GM18502 (cell line): ENCODE data around the gene MVD.

ENCODE experiments used
- ATAC-seq: cut with Tn5 transposase; IDR thresholded peaks from one replicate; pipeline ENCODE4 v1.9.1; 2021; ENCODE audit warnings: mild to moderate bottlenecking; ENCODE audit not compliant: unreplicated experiment, poor library complexity

MVD gene

DNA sequence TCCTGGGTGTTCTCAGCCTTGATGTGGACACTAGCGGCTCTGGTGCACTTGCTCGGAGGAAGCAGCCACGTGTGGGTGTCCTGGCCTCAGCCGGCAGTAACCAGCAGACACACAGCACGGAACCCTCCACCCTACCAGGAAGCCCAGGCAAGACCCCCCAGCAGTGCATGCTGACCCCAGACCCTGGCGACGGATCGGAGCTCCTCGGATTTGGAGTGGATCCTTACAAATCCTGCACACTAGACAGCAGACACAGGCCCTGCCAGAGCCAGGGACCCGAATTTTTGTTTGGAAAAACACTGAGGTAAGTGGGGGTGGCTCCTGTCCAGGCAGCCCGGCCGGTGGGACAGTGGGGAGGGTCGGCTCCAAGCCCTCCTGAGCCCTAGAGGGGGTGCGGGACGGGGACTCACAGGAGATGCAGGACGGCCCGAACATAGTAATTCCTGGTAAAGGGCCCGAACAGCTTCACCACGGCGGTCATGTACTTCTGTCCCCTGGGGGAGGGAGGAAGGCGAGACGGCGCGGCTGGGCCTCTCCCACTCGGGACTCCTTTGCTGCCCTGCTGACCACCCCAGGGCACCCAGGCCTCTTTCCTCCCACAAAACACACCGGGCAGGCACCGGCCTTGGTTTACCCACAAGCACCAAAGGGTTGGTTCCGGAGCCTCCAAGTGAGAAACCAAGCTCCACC, 16.4 kb downstream of the MVD start:
- ATAC-seq: no peak

- ATAC-seq: no peak
Observed at GRCh38 chr16:88645941-88646340, 16.9 kb downstream of the MVD start.

- no peak for ATAC-seq
Observed at GRCh38 chr16:88645455-88645854, 17.4 kb downstream of the MVD start.

DNA sequence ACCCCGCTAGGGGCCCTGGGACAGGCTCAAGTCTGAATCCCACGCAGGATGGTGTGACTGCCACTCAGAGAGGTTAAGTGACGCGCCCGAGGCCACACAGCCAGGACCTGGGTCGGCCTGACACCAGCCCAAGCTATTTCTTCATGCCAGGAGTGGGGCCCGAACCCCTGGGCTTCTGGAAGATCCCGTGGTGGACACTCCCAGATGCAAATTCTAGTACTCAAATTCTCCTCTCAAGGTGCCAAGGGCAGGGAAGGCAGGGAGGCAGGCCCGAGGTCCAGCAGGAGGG, 19.3 kb downstream of the MVD start:
- no peak for ATAC-seq

GRCh38 chr16:88642881-88643643, 19.8 kb downstream of the MVD start:
- no peak for ATAC-seq

GRCh38 chr16:88640498-88641247, 22.2 kb downstream of the MVD start:
- ATAC-seq: no peak

DNA sequence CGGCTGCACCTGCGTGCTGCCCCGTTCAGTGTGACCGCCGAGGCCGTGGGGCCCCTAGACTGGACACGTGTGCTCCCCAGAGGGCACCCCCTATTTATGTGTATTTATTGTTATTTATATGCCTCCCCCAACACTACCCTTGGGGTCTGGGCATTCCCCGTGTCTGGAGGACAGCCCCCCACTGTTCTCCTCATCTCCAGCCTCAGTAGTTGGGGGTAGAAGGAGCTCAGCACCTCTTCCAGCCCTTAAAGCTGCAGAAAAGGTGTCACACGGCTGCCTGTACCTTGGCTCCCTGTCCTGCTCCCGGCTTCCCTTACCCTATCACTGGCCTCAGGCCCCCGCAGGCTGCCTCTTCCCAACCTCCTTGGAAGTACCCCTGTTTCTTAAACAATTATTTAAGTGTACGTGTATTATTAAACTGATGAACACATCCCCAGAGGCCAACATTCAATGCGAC, 22.8 kb downstream of the MVD start:
- ATAC-seq: no peak

DNA sequence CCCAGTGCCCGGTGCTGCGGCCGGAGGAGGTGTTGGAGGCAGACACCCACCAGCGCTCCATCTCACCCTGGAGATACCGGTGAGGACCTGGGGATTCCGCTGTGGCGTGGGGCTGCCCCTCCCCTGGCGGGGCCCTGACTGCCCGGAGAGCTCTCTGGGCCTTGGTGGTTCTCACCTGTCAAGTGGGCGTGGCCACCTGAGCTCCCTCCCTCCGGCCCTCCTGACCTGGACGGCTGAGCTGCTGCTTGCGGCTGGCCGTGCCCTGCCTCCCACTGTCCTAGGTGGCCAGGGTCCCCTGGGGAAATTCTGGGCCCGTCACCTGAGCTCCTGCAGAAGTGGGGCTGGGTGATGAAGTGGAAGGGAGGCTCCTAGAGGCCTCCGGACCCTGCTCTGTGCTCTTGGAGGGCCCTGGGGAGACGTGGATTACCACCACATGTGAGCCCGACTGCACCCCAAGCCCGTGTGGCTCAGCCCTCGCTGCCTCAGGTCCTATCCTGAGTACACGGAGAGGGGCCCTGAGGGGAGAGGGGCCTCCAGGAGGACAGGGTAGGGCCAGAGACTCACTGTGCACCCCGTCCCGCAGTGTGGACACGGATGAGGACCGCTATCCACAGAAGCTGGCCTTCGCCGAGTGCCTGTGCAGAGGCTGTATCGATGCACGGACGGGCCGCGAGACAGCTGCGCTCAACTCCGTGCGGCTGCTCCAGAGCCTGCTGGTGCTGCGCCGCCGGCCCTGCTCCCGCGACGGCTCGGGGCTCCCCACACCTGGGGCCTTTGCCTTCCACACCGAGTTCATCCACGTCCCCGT, 23.5 kb downstream of the MVD start:
- no peak for ATAC-seq

DNA sequence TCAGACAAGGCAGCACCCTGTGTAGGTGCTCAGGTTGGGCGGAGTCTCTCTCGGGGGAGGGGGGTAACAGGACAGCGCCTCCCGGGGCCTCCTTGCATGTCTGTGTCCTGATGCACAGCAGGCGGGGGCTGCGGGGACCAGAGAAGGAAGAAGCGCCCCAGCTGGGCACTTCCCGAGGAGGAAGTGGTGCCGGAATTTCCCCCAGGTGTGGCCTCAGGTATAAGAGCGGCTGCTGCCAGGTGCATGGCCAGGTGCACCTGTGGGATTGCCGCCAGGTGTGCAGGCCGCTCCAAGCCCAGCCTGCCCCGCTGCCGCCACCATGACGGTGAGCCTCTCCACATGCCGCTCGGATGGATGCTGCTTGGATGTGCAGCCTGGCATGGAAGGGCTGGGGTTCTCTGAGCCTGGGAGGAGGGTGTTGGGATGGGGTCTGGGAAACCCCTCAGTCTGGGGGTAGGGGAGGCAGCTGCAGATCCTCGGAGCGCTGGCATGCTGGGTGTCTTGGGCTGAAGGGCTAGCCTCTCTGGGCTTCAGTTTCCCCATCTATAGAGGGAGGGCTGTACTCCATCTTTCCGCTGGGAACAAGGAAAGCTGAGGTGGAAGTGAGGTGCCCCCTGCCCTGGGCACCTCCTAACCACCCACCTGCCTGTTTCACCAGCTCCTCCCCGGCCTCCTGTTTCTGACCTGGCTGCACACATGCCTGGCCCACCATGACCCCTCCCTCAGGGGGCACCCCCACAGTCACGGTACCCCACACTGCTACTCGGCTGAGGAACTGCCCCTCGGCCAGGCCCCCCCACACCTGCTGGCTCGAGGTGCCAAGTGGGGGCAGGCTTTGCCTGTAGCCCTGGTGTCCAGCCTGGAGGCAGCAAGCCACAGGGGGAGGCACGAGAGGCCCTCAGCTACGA, 24.3 kb downstream of the MVD start, which contains the start of gene IL17C:
Gene IL17C (plus strand): TSS at position 250 of the 908 bp plus-strand sequence. CDS start 70 bp downstream, at position 320.
- no peak for ATAC-seq

DNA sequence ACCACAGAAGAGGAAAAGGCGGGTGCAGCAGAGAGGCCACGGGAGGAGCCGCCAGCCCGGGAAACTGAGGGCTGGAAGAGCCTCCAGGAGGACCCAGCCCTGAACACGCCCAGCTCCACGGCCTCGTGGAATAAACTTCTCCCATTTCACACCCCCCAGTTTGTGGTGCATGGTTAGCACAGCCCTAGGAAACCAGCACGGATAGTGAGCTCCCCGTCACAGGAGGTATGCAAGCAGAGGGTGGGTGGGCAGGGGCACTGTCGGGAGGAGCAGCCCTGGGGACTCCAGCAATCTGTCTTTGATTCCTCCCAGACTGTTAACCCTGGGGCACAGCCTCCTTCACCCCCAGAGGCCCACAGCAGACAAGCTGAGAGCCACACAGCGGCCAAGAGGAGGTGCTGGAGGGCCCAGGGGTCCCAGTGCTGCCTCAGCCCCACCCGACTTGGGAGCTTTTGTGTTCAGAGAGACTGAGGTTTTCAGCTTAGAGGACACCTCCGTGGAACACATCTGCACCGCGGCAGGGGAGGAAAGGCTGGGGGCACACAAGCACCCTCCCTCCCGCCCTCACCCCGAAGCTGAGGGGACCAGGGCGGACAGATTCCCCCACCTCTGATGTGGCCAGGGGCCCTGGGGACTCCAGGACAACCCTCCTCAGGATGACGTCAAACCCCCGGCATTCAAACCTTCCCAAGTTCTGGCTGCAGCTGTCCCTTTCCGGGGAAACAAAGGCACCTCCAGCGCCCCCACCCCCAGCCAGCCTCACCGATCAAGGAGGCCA, 26.2 kb downstream of the MVD start:
- ATAC-seq: no peak

DNA sequence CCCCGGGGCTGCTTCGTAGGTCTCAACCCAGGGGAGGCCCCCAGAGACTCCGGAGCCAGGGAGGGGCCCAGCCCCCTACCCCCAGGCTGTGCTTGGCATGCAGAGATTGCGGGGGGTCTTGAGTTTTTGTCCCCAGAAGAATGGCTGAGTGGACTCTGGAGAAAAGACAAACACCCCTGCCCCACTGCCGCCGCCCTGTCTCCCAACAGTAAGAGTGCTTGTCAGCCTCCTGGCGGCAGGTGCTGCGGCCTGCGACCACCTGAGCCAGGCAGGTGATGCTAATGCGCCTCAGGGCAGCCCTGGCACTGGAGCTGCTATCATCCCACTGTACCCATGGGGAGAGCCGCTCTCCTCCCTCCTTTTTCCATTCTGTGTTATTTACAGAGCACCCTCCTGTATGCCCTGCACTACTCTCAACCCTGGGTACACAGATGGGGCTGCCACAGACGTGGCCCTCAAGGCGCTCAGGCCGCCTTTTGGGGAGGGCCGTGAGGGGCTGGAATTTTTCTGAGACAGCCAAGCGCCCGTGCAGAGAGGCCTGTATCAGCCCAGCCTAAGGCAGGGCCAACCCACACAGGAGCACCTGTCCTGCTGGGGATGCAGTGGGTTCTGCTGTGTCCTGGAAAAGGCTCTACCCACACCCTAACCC, 27.1 kb downstream of the MVD start:
- ATAC-seq: no peak

GRCh38 chr16:88634994-88635670, 27.8 kb downstream of the MVD start:
- no peak for ATAC-seq

GRCh38 chr16:88634141-88634993, 28.5 kb downstream of the MVD start:
- peak; percentile 38 for ATAC-seq

DNA sequence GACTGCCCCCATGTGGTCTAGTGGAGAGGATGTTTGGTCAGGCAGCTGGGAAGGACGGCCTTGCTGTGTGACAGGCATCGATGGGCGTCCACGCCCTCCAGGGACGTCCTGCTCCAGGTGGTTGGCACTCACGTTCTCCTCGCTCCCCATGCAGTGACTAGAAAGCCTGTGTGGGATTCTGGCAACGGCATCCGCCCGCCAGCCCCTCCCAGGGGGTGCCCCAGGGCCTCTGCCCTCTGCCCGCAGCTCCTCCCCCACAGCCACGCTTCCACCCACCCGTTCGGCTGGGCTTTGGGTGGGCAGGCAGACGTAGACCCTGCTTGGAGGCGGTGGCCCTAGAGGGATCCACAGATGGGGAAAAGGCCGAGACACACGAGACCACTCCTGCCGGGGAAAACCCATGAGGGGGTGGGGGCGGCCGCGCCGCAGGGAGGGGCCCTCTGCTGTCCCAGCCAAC, 29.2 kb downstream of the MVD start:
- ATAC-seq: peak; percentile 39

- no peak for ATAC-seq
Observed at GRCh38 chr16:88632587-88632930, 30.3 kb downstream of the MVD start.

DNA sequence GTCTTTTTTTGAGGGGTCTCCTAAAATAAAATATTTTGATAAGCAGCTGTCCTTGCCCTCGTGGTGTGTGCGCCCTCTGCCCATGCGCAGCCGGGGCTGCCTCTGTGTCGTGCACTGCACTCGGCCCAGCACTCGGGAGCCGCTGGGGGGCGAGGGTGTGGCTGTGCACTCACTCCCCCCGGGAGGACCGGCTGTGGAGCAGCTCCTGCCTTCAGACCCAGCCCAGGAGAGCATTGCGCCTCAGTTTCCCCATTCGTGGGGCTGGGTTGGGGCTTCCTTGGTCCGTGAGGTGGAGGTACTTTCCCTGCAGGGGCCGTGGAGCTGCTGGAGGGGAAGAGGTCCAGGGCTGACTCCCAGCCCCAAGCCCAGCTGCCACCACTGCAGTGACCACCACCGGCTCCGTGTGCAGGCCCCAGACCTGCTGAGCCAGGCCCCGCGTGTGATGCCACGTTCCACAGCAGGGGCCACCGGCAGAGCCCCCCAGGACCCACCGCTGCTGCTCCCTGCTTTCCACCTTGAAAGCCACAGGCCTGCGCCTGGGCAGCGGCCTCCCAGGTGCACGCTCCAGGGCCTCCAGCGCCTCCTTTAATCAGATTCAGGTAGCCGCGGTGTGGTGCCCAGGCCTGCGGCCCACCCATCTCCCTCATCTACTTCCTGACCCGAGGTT, 30.8 kb downstream of the MVD start:
- ATAC-seq: no peak
